Adrenal gland (tissue), 12 donors: ENCODE measurements around the gene NRXN2. TPM values are rescaled to one million over a fixed set of nuclear protein-coding genes. Genes with fewer than 3 reads are reported as not detected.
A peak's percentile ranks its signal among the peaks of the same experiment; 100 is the strongest.

Experiments used
- DNase-seq, 7 donors: peaks; one replicate each; pipeline ENCODE4 v3.0.0-alpha.2; 2019 to 2020
- H3K27ac ChIP-seq, 5 donors: fragments of 200-600 bp; sonication (generic) in 4 of 5; 1 replicate in 3 of 5; 2 replicates in 2 of 5; pipeline versions ENCODE4 v1.5.1 to v1.8.0; 2016 to 2020; ENCODE audit warnings: mild to moderate bottlenecking in 1 of 5
- H3K27me3 ChIP-seq: fragments of 200-600 bp; 2 replicates; pipeline ENCODE4 v1.8.0; 2021
- H3K36me3 ChIP-seq, 2 donors: fragments of 200-600 bp; replicated peaks in 1 of 2; 1 replicate in 1 of 2; 2 replicates in 1 of 2; pipeline versions ENCODE4 v1.5.1 to v1.8.0; 2018 to 2022
- H3K4me1 ChIP-seq, 2 donors: fragments of 200-600 bp; replicated peaks in 1 of 2; 1 replicate in 1 of 2; 2 replicates in 1 of 2; pipeline versions ENCODE4 v1.5.1 to v1.8.0; 2018 to 2021
- H3K4me3 ChIP-seq, 4 donors: fragments of 200-600 bp; sonication (generic) in 3 of 4; one replicate each; pipeline ENCODE4 v1.5.1; 2016 to 2018
- H3K9me3 ChIP-seq, 3 donors: fragments of 200-600 bp; sonication (generic) in 1 of 3; replicated peaks in 1 of 3; 1 replicate in 2 of 3; 2 replicates in 1 of 3; pipeline versions ENCODE4 v1.5.1 to v1.8.0; 2016 to 2021
- POLR2A ChIP-seq, 2 donors: fragments of 450-650 bp; IDR thresholded peaks; one replicate each; pipeline ENCODE4 v1.6.1; 2017; ENCODE audit warnings: antibody characterized with exemption in 2 of 2, mild to moderate bottlenecking in 2 of 2, moderate library complexity in 1 of 2
- WGBS, 4 donors: extraction: QIAGEN DNeasy Blood & Tissue Kit in 2 of 4; methylation state at CpG; one replicate each; pipeline versions ENCODE4 v1.1.5 to v1.1.7; 2013 to 2017; 5-methylcytosine and 5-hydroxymethylcytosine counted together
- intact Hi-C, 2 donors: fragments of 100-400 bp; cut with DNase I; formaldehyde crosslinking; loops; one replicate each; pipeline versions ENCODE4 v1.14.1 to v1.15.0; 2022 to 2023
- polyA plus RNA-seq, 3 donors: library from polyadenylated mRNA; stranded (reverse); fragments of 200-250 nt in 2 of 3; fragments of 350-450 nt in 1 of 3; fragmentation: Illumina TruSeq in 1 of 3; extraction: RNeasy Lipid Tissue Mini Kit (QIAGEN cat#74804) in 1 of 3; gene quantifications; one replicate each; pipeline ENCODE4 v1.2.3, GENCODE V29; 2013 to 2014
- total RNA-seq, 9 donors: library from RNA; depleted of rRNA in 4 of 9; stranded (reverse); fragments of >200 nt in 4 of 9; fragments of 120-200 nt in 1 of 9; fragmentation: NEBNext Ultra II Directional in 1 of 9; extraction: Animal tissue kit (Norgen Biotek cat#: 25700) in 1 of 9; gene quantifications; one replicate each; pipeline versions ENCODE4 v1.1.0 to v1.2.4, GENCODE V29; 2013 to 2023
- TF ChIP-seq, protein P1 (sequence below), 6 experiments: fragments of 450-650 bp in 4 of 6; fragments of 200-600 bp in 2 of 6; sonication (generic) in 1 of 6; IDR thresholded peaks; 1 replicate in 5 of 6; 2 replicates in 1 of 6; pipeline versions ENCODE4 v1.5.1 to v1.8.0; 2016 to 2021; ENCODE audit warnings: antibody characterized with exemption in 6 of 6, mild to moderate bottlenecking in 2 of 6, moderate library complexity in 1 of 6
- donor health status: healthy with polysubstance abuse.
- donor health status: Bipolar disorder and iron deficiency.
- donor health status: DM: yes; HTN: yes; CAD: no.
- donor health status: DM: no; HTN: no; CAD: no.
- donor health status: DM: no; HTN: no; CAD: no.
- donor health status: DM: yes; HTN: yes; CAD: no.

Gene NRXN2
- total and polyA plus RNA-seq, 12 donors = 1.7 to 17.1 (median 4.9) TPM

DNA sequence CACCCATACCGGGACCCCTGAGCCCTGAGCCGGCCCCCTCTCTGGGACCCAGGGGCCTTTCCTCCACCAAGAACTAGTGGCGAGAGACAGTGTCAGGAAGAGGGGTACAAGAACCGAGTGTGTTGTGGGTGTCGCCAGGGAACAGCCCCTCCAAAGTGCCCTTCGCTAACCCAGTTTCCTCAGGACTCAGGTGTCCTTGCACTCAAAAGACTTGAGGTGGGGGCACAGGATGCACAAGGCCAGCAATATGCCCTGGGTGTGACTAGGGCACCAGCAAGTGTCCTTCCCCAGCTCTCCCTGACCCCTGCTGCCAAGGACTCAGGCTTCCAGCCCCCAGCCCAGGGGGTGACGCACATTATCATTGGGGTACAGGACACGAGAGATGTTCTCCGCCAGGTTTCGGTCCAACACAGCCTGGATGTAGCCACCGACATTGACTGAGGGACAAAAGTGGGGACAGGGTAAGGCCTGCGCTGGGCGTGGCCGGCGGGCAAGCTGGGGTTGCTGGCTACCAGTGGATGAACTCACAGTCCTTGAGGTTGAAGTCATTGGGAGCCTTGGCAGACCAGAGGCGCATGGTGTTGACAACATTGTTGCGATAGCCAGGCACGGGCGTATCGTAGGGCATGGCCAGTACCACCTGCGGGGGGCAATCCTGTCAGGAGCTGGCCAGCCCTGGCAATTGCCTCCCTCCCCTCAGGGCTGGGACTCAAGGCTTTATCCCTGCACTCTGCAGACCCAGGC lies 32.1 kb upstream of the NRXN2 start:
- intact Hi-C loops = no loop called here
- H3K9me3 ChIP-seq = no peaks in the 10 kb centered on the region
- DNase-seq = peak in 1 of 7 donors; percentile 15
- H3K27ac ChIP-seq = no peak overlapping the region
- H3K4me3 ChIP-seq = no peak overlapping the region
- H3K27me3 ChIP-seq = no peaks in the 10 kb centered on the region
- 89 to 98% (median 90%) methylated on average over 8 to 21 of the region's 21 CpGs for WGBS, 4 donors
- TF ChIP-seq, protein P1, sequence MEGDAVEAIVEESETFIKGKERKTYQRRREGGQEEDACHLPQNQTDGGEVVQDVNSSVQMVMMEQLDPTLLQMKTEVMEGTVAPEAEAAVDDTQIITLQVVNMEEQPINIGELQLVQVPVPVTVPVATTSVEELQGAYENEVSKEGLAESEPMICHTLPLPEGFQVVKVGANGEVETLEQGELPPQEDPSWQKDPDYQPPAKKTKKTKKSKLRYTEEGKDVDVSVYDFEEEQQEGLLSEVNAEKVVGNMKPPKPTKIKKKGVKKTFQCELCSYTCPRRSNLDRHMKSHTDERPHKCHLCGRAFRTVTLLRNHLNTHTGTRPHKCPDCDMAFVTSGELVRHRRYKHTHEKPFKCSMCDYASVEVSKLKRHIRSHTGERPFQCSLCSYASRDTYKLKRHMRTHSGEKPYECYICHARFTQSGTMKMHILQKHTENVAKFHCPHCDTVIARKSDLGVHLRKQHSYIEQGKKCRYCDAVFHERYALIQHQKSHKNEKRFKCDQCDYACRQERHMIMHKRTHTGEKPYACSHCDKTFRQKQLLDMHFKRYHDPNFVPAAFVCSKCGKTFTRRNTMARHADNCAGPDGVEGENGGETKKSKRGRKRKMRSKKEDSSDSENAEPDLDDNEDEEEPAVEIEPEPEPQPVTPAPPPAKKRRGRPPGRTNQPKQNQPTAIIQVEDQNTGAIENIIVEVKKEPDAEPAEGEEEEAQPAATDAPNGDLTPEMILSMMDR (IDR thresholded peaks at IDR 0.05) = no peak
- no peak for TF ChIP-seq POLR2A (IDR thresholded peaks at IDR 0.05)
- no peaks in the 10 kb centered on the region for H3K36me3 ChIP-seq
- peaks cover 0 to 9% of the 10 kb centered on the region in 2 donors for H3K4me1 ChIP-seq

DNA sequence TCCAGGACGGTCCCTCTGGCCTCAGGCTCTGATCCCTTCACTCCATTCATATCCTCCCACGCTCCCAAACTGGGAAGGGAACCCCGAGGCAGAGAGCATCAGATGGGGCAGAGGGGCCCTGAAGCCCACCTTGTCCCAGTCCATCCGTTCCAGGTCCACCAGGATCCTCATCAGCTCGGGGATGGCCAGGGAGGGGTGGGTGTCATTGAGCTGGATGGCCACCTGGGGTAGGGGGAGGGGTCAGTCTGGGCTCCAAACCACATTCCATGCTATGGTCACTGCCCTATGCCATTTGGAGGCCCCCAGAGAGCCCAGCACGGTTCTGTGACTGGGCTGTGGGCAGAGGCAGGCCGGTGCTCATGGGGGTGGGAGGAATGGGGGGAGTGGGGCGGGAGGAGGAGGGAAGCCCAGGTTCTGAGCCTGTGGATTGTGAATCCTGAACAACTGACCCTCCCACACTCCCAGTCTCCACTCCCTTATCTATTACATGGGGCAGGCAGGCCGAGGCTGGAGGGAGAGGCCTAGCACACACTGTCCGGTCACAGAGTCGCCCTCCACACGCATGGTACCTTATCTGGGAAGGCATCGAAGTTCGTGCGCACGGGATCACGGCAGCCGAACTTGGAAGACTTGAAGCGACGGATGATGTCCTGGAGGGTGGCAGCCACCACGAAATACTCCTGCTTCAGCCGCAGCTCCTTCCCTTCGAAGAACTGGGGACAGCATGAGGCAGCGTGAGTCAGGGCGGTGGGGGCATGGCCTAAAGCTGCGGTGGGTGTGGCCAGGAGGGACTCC lies 31.3 kb upstream of the NRXN2 start:
- no peak for DNase-seq
- no peaks in the 10 kb centered on the region for H3K27me3 ChIP-seq
- no peak for TF ChIP-seq POLR2A (IDR thresholded peaks at IDR 0.05)
- TF ChIP-seq, protein P1 (IDR thresholded peaks at IDR 0.05) = no peak
- H3K36me3 ChIP-seq = no peaks in the 10 kb centered on the region
- H3K4me1 ChIP-seq = peaks cover 0 to 4% of the 10 kb centered on the region in 2 donors
- intact Hi-C loops = no loop called here
- WGBS, 4 donors = 84 to 88% (median 87%) methylated on average over 20 to 26 of the region's 26 CpGs
- no peaks in the 10 kb centered on the region for H3K9me3 ChIP-seq
- H3K4me3 ChIP-seq = no peak overlapping the region
- no peak overlapping the region for H3K27ac ChIP-seq

DNA sequence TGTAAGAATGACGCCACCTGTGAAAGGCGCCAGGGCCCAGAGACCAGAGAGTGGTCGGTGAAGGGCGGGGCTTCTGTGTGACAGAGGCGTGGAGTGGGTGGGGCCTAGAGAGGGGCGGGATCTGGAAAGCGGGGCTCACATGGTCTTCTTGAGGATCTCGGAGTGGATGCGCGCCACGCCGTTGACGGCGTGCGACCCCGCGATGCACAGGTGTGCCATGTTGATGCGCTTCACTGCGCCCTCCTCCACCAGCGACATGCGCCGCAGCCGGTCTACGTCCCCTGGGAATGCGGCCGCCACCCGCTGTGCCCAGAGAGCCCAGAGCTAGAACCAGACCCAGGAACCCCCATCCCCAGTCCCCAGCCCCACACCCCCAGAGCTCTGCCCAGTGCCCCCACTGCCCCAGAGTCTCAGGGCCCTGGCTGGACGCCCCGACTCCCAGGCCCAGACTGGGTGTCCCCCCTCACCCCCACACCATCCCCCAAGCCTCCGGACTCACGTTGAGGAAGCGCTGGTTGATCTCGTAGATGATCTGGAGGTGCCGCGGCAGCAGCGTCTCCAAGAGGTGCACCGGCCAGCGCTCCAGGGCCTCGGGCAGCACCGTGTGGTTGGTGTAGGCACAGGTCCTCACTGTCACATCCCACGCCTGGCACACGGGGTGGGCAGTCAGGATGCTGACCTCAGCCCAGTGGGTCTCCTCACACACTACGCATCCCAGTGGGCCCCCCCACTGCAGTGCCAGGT lies 30.6 kb upstream of the NRXN2 start:
- Histone ChIP-seq H3K4me3 (no peak overlapping the region), H3K9me3 (no peaks in the 10 kb centered on the region), H3K27me3 (no peaks in the 10 kb centered on the region), H3K4me1 (no peaks in the 10 kb centered on the region), H3K27ac (no peak overlapping the region), H3K36me3 (no peaks in the 10 kb centered on the region)
- no peak for DNase-seq
- TF ChIP-seq POLR2A (IDR thresholded peaks at IDR 0.05) = no peak
- TF ChIP-seq, protein P1 (IDR thresholded peaks at IDR 0.05) = no peak
- whole genome bisulfite sequencing, 4 donors = 89 to 93% (median 92%) methylated on average over 8 to 43 of the region's 43 CpGs
- intact Hi-C loops = no loop called here

DNA sequence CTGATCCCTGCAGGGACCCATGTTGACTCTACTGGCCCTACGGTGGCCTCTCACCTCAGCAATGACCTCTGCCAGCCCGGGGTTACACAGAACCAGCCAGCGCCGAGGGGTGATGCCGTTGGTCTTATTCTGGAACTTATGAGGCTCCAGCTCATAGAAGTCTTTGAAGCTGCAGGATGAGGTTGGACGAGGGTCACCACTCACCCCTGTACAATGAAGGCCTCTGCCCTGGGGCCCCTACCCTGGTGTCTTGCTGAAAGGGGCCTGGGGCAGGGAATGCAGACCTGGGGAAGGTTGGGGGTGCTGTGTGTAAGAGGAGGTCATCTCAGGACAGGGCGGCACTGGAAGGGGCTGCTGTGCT lies 30.0 kb upstream of the NRXN2 start:
- WGBS, 4 donors = 84 to 95% (median 93%) methylated on average over 5 to 7 of the region's 7 CpGs
- H3K4me3 ChIP-seq = no peak overlapping the region
- TF ChIP-seq POLR2A (IDR thresholded peaks at IDR 0.05) = no peak
- TF ChIP-seq, protein P1 (IDR thresholded peaks at IDR 0.05) = no peak
- intact Hi-C loops = no loop called here
- no peak overlapping the region for H3K27ac ChIP-seq
- no peaks in the 10 kb centered on the region for H3K4me1 ChIP-seq
- H3K9me3 ChIP-seq = no peaks in the 10 kb centered on the region
- no peak for DNase-seq
- H3K36me3 ChIP-seq = no peaks in the 10 kb centered on the region
- H3K27me3 ChIP-seq = no peaks in the 10 kb centered on the region
